Stimulated activated CD8-positive, alpha-beta memory T cell treated with anti-CD3 and anti-CD28 coated beads, Interleukin-7, amount 100 ng/mL, for 48 hours (primary cell): Measurements from ENCODE around the gene SHMT1.
A peak's percentile ranks its signal among the peaks of the same experiment; 100 is the strongest.
"Not testable (repeated sequence)": the region's sequence is repeated elsewhere in the genome, so short reads cannot be mapped to it uniquely, and the experiment has no call there.

ENCODE experiments used
- DNase-seq, 2 donors: peaks; one replicate each; pipeline ENCODE4 v3.0.0-alpha.2; 2020; ENCODE audit warnings: low read depth in 1 of 2; ENCODE audit errors: extremely low read depth in 1 of 2

The SHMT1 gene

GRCh38 chr17:18327556-18327955, 35.8 kb downstream of the SHMT1 start:
- DNase-seq = no peak

- DNase-seq = no peak
These were observed 36.3 kb downstream of the SHMT1 start for GRCh38 chr17:18327093-18327492.

GRCh38 chr17:18326572-18326971, 36.8 kb downstream of the SHMT1 start:
- DNase-seq = no peak

DNA sequence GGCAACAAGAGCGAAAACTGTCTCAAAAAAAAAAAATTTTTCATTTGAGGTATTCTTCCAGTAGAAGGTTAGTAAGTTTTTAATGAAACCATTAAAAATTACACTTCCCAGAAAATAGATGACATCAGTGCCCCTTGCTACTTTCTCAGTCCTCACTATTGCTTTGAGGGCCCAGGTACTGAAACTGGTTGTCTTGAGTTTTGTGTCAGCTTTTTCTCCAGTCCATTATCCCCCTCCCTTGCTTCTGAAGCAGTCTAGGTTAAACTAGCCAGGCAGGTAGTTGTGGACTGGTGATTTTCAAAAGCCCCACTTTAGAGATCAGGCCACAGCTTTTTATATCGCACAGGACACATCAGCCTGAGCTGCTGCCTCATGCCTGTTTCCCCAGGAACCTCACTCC, 37.3 kb downstream of the SHMT1 start:
- no peak for DNase-seq

GRCh38 chr17:18324140-18325050, 39.0 kb downstream of the SHMT1 start:
- DNase-seq = no peak

DNA sequence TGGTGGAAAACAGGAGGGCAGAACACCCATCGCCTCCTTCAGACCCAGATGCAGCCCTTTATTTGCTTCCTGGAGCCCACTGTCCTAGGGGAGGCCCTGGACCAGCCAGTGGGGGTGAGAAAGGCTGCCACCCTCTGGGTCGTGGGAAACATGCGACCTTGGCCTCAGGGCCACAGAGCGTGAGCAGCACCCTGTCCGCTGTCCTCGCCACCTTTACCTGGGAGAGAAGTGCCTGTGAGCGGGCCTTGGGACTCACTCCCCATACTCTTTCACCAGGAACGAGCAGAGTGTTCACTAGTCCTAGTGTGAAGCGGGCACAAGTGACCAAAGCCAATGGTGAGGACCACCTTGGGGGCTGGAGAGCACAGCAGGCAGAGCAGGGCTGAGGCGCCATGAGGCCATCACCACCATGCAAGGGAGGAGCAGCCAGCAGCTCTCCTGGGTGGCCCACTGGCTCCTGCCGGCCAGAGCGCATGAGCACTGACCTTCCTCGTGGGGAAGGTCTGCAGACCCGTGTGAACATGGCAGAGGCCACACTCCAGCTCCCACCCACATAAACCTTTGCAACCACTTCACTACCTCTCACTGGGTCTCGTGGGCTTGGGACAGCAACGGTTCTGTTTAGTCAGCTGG, 39.7 kb downstream of the SHMT1 start:
- no peak for DNase-seq

DNA sequence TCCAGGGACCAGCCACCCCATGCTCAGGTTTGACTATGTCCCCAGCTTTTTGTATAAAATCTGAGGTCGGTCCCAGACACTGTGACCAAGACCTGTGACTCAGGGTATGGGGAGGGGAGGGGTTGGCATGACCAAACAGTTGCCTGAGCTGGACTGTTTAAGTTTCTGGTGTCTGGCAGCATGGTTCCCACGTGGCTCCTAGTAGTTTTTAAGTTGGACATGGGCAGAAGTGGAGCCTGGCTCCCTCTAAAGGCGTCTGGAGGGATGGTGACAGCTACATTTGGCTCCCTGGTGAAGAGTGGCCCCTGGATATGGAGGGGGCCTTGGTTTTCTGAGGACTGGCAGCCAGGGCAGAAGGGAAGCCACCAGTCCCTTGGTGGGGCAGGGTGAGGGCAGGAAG, 40.3 kb downstream of the SHMT1 start:
- DNase-seq = no peak

DNA sequence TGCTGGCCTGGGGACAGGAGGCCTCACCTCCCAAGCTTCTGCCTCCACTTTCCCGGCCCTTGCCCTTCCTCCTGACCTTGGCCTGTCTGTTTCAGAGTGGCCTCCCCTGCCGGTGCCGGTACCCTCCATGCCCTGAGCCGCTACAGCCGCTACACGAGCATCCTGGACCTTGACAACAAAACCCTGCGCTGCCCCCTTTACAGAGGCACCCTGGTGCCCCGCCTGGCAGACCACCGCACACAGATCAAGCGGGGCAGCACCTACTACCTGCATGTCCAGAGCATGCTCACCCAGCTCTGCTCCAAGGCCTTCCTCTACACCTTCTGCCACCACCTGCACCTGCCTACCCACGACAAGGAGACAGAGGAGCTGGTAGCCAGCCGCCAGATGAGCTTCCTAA, 40.8 kb downstream of the SHMT1 start:
- DNase-seq = no peak

DNA sequence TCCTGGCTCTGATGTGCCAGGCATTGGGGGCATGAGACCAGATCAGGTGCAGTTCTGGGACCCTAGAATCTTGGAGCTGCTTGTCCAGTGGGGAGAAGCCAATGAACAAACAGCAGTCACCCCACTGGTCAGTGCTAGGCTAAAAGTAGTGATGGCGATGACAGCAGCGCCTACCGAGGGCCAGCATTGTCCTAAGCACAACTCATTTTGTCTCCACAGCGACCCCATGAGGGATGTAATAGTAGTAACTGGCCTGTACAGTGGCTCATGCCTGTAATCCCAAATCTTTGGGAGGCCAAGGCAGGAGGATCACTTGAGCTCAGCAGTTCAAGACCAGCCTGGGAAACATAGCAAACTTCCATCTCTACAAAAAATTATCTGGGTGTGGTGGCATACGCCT, 42.0 kb downstream of the SHMT1 start:
- DNase-seq = no peak

DNA sequence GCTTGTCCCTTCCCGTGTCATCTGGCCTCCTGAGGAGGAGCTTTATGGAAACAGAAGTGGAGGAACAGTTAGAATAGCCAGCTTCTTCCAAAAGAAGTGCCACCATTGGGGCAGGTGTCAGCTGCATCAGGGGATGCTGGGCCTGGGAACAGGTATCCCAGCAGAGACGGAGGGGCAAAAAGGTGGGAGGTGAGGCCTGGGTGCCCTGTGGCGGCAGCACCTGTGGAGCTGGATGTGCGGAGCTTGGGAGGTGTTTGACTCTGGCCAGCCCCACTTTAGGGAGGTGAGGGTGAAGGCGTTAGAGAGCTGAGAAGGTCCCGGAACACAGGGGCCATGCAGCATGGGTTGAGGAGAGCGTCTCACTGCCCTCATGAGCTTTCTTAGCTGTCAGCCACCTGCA, 43.0 kb downstream of the SHMT1 start:
- DNase-seq = no peak

DNA sequence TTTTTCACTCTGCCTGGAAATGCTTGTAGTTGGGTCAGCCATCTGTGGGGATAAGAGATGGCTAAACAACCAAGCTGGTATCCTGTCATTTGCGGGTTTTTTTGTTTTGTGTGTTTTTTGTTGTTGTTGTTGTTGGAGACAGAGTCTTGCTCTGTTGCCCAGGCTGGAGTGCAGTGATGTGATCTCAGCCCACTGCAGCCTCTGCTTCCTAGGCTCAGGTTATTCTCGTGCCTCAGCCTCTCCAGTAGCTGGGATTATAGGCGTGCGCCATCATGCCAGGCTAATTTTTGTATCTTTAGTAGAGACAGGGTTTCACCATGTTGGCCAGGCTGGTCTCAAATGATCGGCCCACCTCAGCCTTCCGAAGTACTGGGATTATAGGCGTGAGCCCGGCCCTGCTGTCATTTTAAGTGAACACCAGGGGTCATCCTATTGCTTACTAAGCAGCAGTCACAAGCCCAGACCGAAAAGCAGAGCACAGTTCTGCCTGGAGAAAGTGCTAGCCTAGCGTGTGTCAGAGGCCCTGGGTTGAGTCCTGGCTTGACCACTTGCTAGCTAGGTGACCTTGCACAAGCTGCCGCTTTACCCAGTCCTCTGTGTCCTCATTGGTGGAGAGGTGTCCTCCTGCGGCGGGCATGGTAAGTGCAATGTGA, 43.6 kb downstream of the SHMT1 start:
- no peak for DNase-seq

DNA sequence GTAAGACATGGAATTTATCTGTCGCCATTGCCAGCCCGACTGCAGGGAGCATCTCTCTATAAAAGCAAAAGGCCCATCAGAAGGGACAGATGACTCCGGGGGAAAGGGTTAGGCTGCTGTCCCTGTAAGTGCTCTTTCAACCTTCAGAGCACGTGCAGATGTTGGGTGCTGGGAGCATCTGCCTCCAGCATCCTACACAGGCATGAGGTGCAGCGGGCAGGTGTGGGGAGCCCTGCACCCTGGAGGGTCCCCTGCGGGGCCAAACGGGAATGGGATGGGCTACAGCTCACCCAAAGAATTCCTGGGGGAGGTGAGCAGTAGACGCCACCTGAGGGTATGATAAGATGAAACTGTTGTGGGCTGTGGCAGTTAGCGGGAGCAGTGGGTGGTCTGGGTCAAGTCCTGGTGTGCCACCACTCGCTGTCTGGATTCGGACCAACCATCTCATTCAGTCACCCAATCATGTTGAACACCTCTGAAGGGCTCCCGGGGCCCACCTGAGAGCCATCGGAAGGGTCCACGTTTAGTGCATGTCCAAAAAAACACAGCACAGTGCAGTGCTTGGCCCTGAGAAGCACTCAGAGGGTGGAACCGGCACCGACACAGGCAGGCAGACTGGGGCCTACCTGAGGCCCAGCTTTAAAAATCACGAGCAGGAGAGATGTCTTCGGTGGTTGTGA, 44.4 kb downstream of the SHMT1 start:
- no peak for DNase-seq

GRCh38 chr17:18318117-18318516, 45.2 kb downstream of the SHMT1 start:
- DNase-seq = no peak

GRCh38 chr17:18315961-18316360, 47.4 kb downstream of the SHMT1 start:
- no peak for DNase-seq

DNA sequence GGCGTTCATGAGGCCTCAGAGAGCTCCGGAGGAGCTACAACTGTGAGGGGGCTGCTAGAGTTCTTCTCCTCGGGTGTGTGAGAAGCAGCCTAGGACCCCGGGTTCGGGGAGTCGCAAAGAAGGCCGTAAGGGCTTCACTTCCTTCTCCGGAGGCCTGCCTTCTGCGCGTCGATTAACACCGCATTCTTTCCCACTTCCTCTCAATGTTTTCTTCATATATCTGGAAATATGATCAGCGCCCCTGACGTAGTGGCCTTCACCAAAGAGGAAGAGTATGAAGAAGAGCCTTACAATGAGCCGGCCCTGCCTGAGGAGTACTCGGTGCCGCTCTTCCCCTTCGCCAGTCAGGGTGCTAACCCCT, 47.8 kb downstream of the SHMT1 start:
- DNase-seq = no peak

DNA sequence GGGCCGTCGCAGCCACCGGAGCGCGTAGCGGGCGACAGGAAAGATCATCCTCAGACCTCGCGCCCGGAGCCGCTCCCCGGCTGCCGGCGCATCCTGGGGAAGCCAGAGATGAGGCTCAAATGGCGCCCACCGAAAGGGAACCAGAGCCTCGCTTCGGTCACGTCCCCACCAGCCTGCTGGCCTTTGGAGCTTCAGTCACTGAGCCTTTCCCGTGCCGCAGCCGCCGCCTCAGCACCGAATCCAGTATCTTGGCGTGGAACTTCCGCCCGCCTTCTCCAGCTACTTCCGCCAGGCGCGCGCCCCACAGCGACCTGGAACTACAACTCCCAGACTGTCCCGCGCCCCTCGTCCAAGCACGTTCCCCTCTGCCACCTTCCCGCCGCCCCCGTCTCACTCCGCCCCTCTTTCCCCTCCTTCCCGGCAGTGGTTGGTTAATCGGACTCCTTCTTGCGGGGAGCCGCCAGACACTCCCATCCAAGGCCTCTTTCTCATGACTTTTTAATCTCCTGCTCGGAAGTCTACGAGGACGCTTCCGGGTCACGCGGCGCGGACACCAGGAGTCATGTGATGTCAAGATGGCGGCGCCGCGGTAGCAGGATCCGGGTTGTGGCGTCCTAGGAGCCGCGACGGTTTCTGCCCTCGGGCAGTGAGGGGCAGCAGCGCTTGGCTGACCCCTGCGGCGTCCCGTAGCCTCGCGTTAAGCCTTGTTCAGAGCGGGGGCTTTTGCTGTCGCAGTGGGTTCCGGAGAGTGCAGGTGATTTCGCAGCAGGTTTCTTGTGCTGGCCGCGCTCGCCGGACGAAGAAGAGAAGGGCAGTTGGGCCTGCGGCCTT, 48.4 kb downstream of the SHMT1 start, which contains the start of the genes SMCR8 and TOP3A:
Gene SMCR8, plus strand, starts transcription at position 563 of the 831 bp plus-strand sequence. CDS start 497 bp downstream, outside the sequence.
Gene TOP3A, minus strand, starts transcription at position 264 of the 831 bp plus-strand sequence. Its CDS starts 216 bp downstream, at position 48.
- DNase-seq = peak; percentile 91 to 97

DNA sequence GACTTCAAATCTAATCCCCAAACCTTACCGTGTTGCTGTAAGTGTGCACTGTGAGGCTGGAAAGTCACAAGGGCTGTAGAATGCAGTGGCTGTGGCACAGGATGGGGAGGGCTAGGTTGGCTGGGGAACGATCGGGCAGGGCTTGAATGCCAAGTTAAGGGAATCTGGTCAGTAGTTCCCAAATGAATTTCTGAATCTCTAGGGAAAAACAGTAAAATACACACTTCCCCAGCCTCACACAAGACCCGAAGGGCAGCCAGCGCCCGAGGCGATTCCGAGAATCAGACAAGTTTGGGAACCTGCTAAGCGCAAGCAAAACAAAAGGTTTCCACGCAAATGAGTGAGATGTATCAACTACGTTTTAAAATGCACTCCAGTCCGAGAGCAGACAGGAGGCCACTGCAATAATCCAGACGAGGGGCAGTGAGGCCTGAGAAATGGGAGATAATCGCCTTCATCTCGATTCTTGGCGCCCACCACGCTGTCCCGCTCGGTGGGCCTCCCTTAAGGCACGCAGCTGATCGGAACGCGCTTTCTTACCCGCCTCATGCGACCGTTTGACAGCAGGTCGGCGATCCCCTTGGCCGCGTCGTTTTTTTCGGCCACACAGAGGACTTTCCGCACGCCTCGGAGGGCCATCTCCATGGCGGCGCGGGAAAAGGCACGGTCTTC, 49.2 kb downstream of the SHMT1 start:
- DNase-seq = peak in 1 of 2 donors; percentile 8

DNA sequence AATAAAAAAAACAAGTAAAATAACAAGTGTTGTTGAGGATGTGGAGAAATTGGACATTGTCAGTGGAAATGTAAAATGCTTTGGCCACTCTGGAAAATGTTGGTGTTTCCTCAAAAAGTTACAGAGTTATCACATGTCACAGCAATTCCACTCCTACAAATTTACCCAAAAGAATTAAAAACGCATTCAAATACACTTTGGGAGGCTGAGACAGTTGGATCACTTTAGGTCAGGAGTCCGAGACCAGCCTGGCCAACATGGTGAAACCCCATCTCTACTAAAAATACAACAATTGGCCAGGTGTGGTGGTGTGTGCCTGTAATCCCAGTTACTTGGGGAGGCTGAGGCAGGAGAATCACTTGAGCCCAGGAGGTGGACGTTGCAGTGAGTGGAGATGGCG, 54.1 kb downstream of the SHMT1 start:
- no peak for DNase-seq

DNA sequence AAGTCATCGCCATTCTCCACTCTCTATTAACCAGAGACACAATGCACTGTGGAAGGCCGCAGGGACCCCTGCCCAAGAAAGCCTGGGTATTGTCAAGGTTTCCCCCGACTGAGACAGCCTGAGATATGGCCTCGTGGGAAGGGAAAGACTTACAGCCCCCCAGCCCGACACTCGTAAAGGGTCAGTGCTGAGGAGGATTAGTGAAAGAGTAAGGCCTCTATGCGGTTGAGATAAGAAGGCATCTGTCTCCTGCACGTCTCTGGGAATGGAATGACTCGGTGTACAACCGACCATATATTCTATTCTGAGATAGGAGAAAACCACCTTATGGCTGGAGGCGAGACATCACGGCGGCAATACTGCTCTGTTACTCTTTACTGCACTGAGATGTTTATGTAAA, 60.1 kb downstream of the SHMT1 start:
- not testable (repeated sequence) for DNase-seq
